Mesenchymal stem cell (in vitro differentiated cells and primary cell): ENCODE data around the gene CLOCK.

Experiments used
- DNase-seq: peaks from one replicate; pipeline ENCODE4 v3.0.0-alpha.2; 2013
- H2AFZ ChIP-seq: one replicate; pipeline ENCODE4 v1.6.1; 2013; ENCODE audit warnings: low read depth, mild to moderate bottlenecking, control low read depth, inconsistent platforms, low read length, moderate library complexity
- H2AK5ac ChIP-seq: 2 replicates; pipeline ENCODE4 v1.6.1; 2013; ENCODE audit warnings: low read length, moderate library complexity, mild to moderate bottlenecking, inconsistent platforms; ENCODE audit not compliant: severe bottlenecking
- H2BK120ac ChIP-seq: one replicate; pipeline ENCODE4 v1.6.1; 2013; ENCODE audit warnings: low read depth, mild to moderate bottlenecking, inconsistent platforms, low read length, moderate library complexity
- H2BK12ac ChIP-seq, 2 experiments: one replicate each; pipeline ENCODE4 v1.6.1; 2013; ENCODE audit warnings: inconsistent platforms in 2 of 2, low read length in 2 of 2, mild to moderate bottlenecking in 2 of 2, moderate library complexity in 2 of 2, control low read depth in 1 of 2
- H2BK15ac ChIP-seq: one replicate; pipeline ENCODE4 v1.6.1; 2013; ENCODE audit warnings: mild to moderate bottlenecking, low read depth, inconsistent platforms; ENCODE audit not compliant: poor library complexity, severe bottlenecking
- H2BK5ac ChIP-seq: 2 replicates; pipeline ENCODE4 v1.6.1; 2013; ENCODE audit warnings: low read depth, mild to moderate bottlenecking, low read length, control low read depth, inconsistent platforms; ENCODE audit not compliant: poor library complexity, severe bottlenecking
- H3K14ac ChIP-seq, 2 experiments: one replicate each; pipeline ENCODE4 v1.6.1; 2013; ENCODE audit warnings: inconsistent platforms in 2 of 2, low read length in 2 of 2, control low read depth in 1 of 2, mild to moderate bottlenecking in 1 of 2, moderate library complexity in 1 of 2
- H3K18ac ChIP-seq, 2 experiments: one replicate each; pipeline ENCODE4 v1.6.1; 2013; ENCODE audit warnings: inconsistent platforms in 2 of 2, low read length in 2 of 2, control low read depth in 1 of 2, low read depth in 1 of 2, mild to moderate bottlenecking in 1 of 2
- H3K23ac ChIP-seq, 2 experiments: one replicate each; pipeline ENCODE4 v1.6.1; 2013; ENCODE audit warnings: inconsistent platforms in 2 of 2, low read length in 2 of 2, mild to moderate bottlenecking in 2 of 2, moderate library complexity in 2 of 2, control low read depth in 1 of 2
- H3K27ac ChIP-seq: 2 replicates; pipeline ENCODE4 v1.5.1; 2013; ENCODE audit warnings: mild to moderate bottlenecking, moderate library complexity, low read length, control low read depth, inconsistent platforms; ENCODE audit not compliant: poor library complexity, severe bottlenecking
- H3K27me3 ChIP-seq, 2 experiments: 2 replicates each; pipeline versions ENCODE4 v1.6.1 to v1.7.0; 2013; ENCODE audit warnings: low read length in 2 of 2, mild to moderate bottlenecking in 2 of 2, moderate library complexity in 2 of 2, control low read depth in 1 of 2, inconsistent platforms in 1 of 2; ENCODE audit not compliant: control insufficient read depth in 1 of 2, insufficient read depth in 1 of 2
- H3K36me3 ChIP-seq, 2 experiments: 2 replicates each; pipeline versions ENCODE4 v1.6.1 to v1.7.0; 2013; ENCODE audit warnings: low read length in 2 of 2, control low read depth in 1 of 2, inconsistent platforms in 1 of 2, low read depth in 1 of 2, mild to moderate bottlenecking in 1 of 2; ENCODE audit not compliant: insufficient read depth in 2 of 2, control insufficient read depth in 1 of 2
- H3K4ac ChIP-seq, 2 experiments: one replicate each; pipeline ENCODE4 v1.6.1; 2013; ENCODE audit warnings: inconsistent platforms in 2 of 2, low read length in 2 of 2, mild to moderate bottlenecking in 2 of 2, moderate library complexity in 2 of 2, control low read depth in 1 of 2, low read depth in 1 of 2
- H3K4me1 ChIP-seq: 2 replicates; pipeline ENCODE4 v1.6.1; 2013; ENCODE audit warnings: low read depth, low read length, control low read depth; ENCODE audit not compliant: control insufficient read depth, insufficient read depth
- H3K4me2 ChIP-seq: 2 replicates; pipeline ENCODE4 v1.6.1; 2013; ENCODE audit warnings: low read length, mild to moderate bottlenecking, inconsistent platforms; ENCODE audit not compliant: poor library complexity, severe bottlenecking
- H3K4me3 ChIP-seq, 2 experiments: 2 replicates each; pipeline versions ENCODE4 v1.5.1 to v1.7.0; 2013; ENCODE audit warnings: low read length in 2 of 2, mild to moderate bottlenecking in 2 of 2, control low read depth in 1 of 2, low read depth in 1 of 2; ENCODE audit not compliant: insufficient read depth in 1 of 2
- H3K79me1 ChIP-seq: replicated peaks from 2 replicates; pipeline ENCODE4 v1.6.1; 2013; ENCODE audit warnings: mild to moderate bottlenecking, control low read depth, low read length, inconsistent platforms; ENCODE audit not compliant: poor library complexity, severe bottlenecking
- H3K9ac ChIP-seq: 2 replicates; pipeline ENCODE4 v1.7.0; 2013; ENCODE audit warnings: mild to moderate bottlenecking, low read length, moderate library complexity
- H3K9me3 ChIP-seq: 2 replicates; pipeline ENCODE4 v1.7.0; 2013; ENCODE audit warnings: mild to moderate bottlenecking, low read length; ENCODE audit not compliant: control insufficient read depth
- H4K8ac ChIP-seq: one replicate; pipeline ENCODE4 v1.6.1; 2013; ENCODE audit warnings: inconsistent platforms, mild to moderate bottlenecking, low read length, moderate library complexity
- H4K91ac ChIP-seq: one replicate; pipeline ENCODE4 v1.6.1; 2013; ENCODE audit warnings: mild to moderate bottlenecking, low read length, inconsistent platforms
- WGBS: methylation state at CpG from one replicate; pipeline ENCODE4 v1.1.7; 2013; ENCODE audit warnings: mixed read lengths; 5-methylcytosine and 5-hydroxymethylcytosine counted together

Gene CLOCK

DNA sequence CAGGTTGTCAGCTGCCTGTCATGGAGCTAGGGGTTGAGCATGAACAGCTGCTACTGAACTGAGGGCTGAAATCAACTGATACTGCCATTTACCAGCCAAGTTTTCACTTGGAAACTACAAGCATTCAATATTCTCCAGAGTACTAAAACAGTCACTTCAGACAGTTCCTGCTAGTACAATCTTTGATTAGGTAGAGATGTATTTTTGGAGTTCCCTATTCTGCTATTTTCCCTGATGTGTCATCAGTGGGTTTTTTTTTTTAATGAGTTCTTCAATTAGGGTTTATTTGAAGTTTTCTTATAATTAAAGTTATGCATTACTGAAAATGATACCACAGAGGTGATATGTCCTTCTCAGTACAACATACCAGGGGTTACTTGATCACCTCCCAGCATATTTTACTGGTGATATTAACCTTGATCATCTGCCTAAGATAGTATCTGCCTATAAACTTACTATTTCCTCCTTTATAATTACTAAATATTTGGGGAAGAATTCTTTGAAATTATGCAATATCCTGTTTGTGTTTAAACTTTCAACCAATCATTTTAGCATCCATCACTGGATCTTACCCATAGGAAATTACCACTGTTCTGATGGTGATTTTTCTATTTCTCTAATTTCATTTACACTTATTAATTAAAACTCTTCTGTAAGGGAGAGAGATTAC, 31.8 kb upstream of the CLOCK start:
- no peak overlapping the region for H3K18ac ChIP-seq
- no peaks in the 10 kb centered on the region for H3K79me1 ChIP-seq
- H3K4ac ChIP-seq: no peak overlapping the region
- no peak overlapping the region for H2BK120ac ChIP-seq
- H3K9ac ChIP-seq: no peak overlapping the region
- H4K8ac ChIP-seq: no peak overlapping the region
- H2AK5ac ChIP-seq: no peak overlapping the region
- no peak overlapping the region for H3K27ac ChIP-seq
- no peak overlapping the region for H2AFZ ChIP-seq
- H3K9me3 ChIP-seq: peaks cover 41% of the 10 kb centered on the region
- no peak overlapping the region for H3K23ac ChIP-seq
- no peaks in the 10 kb centered on the region for H3K36me3 ChIP-seq
- H3K14ac ChIP-seq: no peak overlapping the region
- no peak overlapping the region for H2BK15ac ChIP-seq
- no peak overlapping the region for H4K91ac ChIP-seq
- DNase-seq: no peak
- no peak overlapping the region for H3K4me2 ChIP-seq
- no peak overlapping the region for H2BK12ac ChIP-seq
- H3K4me1 ChIP-seq: no peaks in the 10 kb centered on the region
- no peaks in the 10 kb centered on the region for H3K27me3 ChIP-seq
- H2BK5ac ChIP-seq: no peak overlapping the region
- H3K4me3 ChIP-seq: no peak overlapping the region

GRCh38 chr4:55575513-55575912, 28.8 kb upstream of the CLOCK start:
- H3K36me3 ChIP-seq: no peaks in the 10 kb centered on the region
- WGBS: no CpG with 5 or more reads among the region's 1 CpG
- no peak overlapping the region for H3K14ac ChIP-seq
- peaks cover 36% of the 10 kb centered on the region for H3K9me3 ChIP-seq
- H3K79me1 ChIP-seq: no peaks in the 10 kb centered on the region
- no peak overlapping the region for H2AFZ ChIP-seq
- H3K4me3 ChIP-seq: no peak overlapping the region
- H3K27me3 ChIP-seq: no peaks in the 10 kb centered on the region
- no peak overlapping the region for H4K91ac ChIP-seq
- no peak overlapping the region for H2BK5ac ChIP-seq
- no peak overlapping the region for H3K4ac ChIP-seq
- H3K9ac ChIP-seq: no peak overlapping the region
- H2BK120ac ChIP-seq: no peak overlapping the region
- H2AK5ac ChIP-seq: no peak overlapping the region
- H2BK15ac ChIP-seq: no peak overlapping the region
- H3K4me2 ChIP-seq: no peak overlapping the region
- no peak overlapping the region for H3K18ac ChIP-seq
- H3K4me1 ChIP-seq: no peaks in the 10 kb centered on the region
- no peak overlapping the region for H3K23ac ChIP-seq
- H3K27ac ChIP-seq: no peak overlapping the region
- DNase-seq: no peak
- H2BK12ac ChIP-seq: no peak overlapping the region
- H4K8ac ChIP-seq: no peak overlapping the region

GRCh38 chr4:55574252-55574651, 27.5 kb upstream of the CLOCK start:
- H3K4ac ChIP-seq: no peak overlapping the region
- no peak overlapping the region for H4K91ac ChIP-seq
- no peak overlapping the region for H2AFZ ChIP-seq
- no peak overlapping the region for H3K18ac ChIP-seq
- no peaks in the 10 kb centered on the region for H3K4me1 ChIP-seq
- H3K4me3 ChIP-seq: no peak overlapping the region
- no peaks in the 10 kb centered on the region for H3K27me3 ChIP-seq
- H3K36me3 ChIP-seq: no peaks in the 10 kb centered on the region
- no peak overlapping the region for H3K14ac ChIP-seq
- no peak for DNase-seq
- no peak overlapping the region for H2BK120ac ChIP-seq
- H3K9ac ChIP-seq: no peak overlapping the region
- no peak overlapping the region for H3K23ac ChIP-seq
- no peak overlapping the region for H4K8ac ChIP-seq
- H2BK5ac ChIP-seq: no peak overlapping the region
- no peak overlapping the region for H2BK15ac ChIP-seq
- no CpG with 5 or more reads among the region's 1 CpG for WGBS
- H3K79me1 ChIP-seq: no peaks in the 10 kb centered on the region
- no peak overlapping the region for H2AK5ac ChIP-seq
- no peak overlapping the region for H3K4me2 ChIP-seq
- H3K27ac ChIP-seq: no peak overlapping the region
- H3K9me3 ChIP-seq: peaks cover 36% of the 10 kb centered on the region
- H2BK12ac ChIP-seq: no peak overlapping the region

DNA sequence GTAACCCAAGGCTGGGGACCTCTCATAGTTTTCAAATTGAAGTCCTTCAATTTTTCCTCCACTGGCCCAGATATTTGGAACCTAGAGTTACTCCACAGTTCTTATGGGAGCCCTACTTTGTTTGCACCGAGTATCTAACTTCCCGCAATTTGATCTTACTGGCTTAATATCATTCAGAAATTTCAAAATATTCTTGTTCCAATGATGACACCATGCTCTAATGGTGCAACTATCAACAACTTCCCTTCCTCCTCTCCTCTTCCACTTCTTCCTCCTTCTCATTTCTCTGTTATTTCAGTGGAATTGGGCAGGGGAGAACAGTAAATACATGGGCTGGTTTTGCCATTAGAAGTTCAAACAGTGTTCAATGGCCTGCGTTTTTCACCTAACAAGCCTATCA, 25.1 kb upstream of the CLOCK start:
- H4K8ac ChIP-seq: no peak overlapping the region
- no peaks in the 10 kb centered on the region for H3K36me3 ChIP-seq
- no peak overlapping the region for H3K18ac ChIP-seq
- no peak overlapping the region for H2BK120ac ChIP-seq
- H3K27me3 ChIP-seq: no peaks in the 10 kb centered on the region
- no peak overlapping the region for H2AFZ ChIP-seq
- H3K9ac ChIP-seq: no peak overlapping the region
- H4K91ac ChIP-seq: no peak overlapping the region
- H2AK5ac ChIP-seq: no peak overlapping the region
- no peaks in the 10 kb centered on the region for H3K4me1 ChIP-seq
- no peaks in the 10 kb centered on the region for H3K79me1 ChIP-seq
- no peak overlapping the region for H2BK12ac ChIP-seq
- no peak overlapping the region for H3K4me2 ChIP-seq
- WGBS: 86% methylated on average over 2 of the region's 3 CpGs
- H3K27ac ChIP-seq: no peak overlapping the region
- no peak overlapping the region for H3K14ac ChIP-seq
- H3K4me3 ChIP-seq: no peak overlapping the region
- no peak overlapping the region for H2BK15ac ChIP-seq
- H2BK5ac ChIP-seq: no peak overlapping the region
- no peak overlapping the region for H3K23ac ChIP-seq
- DNase-seq: no peak
- H3K4ac ChIP-seq: no peak overlapping the region
- peaks cover 35% of the 10 kb centered on the region for H3K9me3 ChIP-seq
